GM23248 (cell line): ENCODE results near the gene ZGPAT.

Source experiments
- EZH2 ChIP-seq: fragments of 200-600 bp; sonication (generic); IDR thresholded peaks from 2 replicates; pipeline ENCODE4 v1.6.1; 2018; ENCODE audit warnings: antibody characterized with exemption, mild to moderate bottlenecking; ENCODE audit not compliant: insufficient read depth, poor library complexity, severe bottlenecking
- EZH2phosphoT487 ChIP-seq: fragments of 200-600 bp; sonication (generic); IDR thresholded peaks from 2 replicates; pipeline ENCODE4 v1.6.1; 2018; ENCODE audit warnings: antibody characterized with exemption, moderate library complexity, mild to moderate bottlenecking, low read depth; ENCODE audit not compliant: insufficient read depth

DNA sequence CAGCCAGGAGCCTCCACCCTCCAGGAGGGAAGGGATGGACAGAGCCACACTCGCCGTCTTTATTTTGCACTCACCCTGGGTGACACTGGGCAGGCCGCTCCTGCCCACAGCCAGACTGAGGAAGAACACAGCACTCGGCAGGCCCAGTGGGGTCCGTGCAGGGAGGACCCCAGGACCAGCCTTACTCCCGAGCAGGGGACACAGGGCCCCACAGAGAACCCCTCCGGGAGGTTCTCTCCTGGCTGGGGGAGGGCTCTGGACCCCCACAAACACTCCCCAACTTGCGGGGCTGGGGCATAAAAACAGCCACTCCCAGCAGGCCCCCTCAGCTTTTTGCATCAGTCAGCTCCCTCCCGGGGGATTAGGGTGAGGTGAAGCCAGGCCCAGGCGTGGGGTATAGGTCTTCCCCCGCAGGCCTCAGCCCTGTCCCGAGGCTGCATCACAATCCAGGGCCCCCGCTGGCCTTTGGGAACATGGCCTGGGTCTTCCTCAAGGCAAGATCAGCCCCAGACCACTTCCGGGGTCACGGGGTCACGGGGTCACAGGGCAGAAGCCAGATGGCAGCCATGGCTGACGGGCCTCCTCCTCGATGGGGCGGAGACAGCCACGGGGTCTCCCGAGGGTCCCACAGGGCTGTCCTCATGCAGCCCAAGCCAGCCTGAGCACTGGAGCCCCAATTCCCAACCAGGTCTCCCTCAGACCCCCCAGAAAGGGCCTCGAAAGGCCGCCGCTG, 8.2 kb upstream of the ZGPAT start:
- TF ChIP-seq EZH2, result no peak
- TF ChIP-seq EZH2phosphoT487, result no peak
